Duodenal mucosa (tissue), 2 donors: Measurements from ENCODE around the gene PARN.
"Not testable (repeated sequence)": the region's sequence is repeated elsewhere in the genome, so short reads cannot be mapped to it uniquely, and the experiment has no call there.

Source experiments
- H3K27ac ChIP-seq: one replicate; pipeline ENCODE4 v1.7.0; 2013; ENCODE audit warnings: low read depth, low read length
- H3K27me3 ChIP-seq, 2 donors: one replicate each; pipeline ENCODE4 v1.7.0; 2013; ENCODE audit warnings: low read length in 2 of 2, control low read depth in 1 of 2; ENCODE audit not compliant: insufficient read depth in 2 of 2, control insufficient read depth in 1 of 2
- H3K36me3 ChIP-seq, 2 donors: one replicate each; pipeline ENCODE4 v1.7.0; 2013; ENCODE audit warnings: low read length in 2 of 2, control low read depth in 1 of 2; ENCODE audit not compliant: insufficient read depth in 2 of 2, control insufficient read depth in 1 of 2
- H3K4me1 ChIP-seq, 2 donors: one replicate each; pipeline ENCODE4 v1.7.0; 2013; ENCODE audit warnings: low read length in 2 of 2, control low read depth in 1 of 2; ENCODE audit not compliant: insufficient read depth in 2 of 2, control insufficient read depth in 1 of 2
- H3K4me3 ChIP-seq, 2 donors: one replicate each; pipeline ENCODE4 v1.7.0; 2013; ENCODE audit warnings: low read length in 2 of 2, low read depth in 1 of 2
- H3K9ac ChIP-seq, 2 donors: one replicate each; pipeline ENCODE4 v1.7.0; 2013; ENCODE audit warnings: low read length in 2 of 2, low read depth in 1 of 2
- H3K9me3 ChIP-seq, 2 donors: one replicate each; pipeline ENCODE4 v1.7.0; 2013; ENCODE audit warnings: low read length in 2 of 2, control low read depth in 1 of 2; ENCODE audit not compliant: control insufficient read depth in 1 of 2

Gene PARN

DNA sequence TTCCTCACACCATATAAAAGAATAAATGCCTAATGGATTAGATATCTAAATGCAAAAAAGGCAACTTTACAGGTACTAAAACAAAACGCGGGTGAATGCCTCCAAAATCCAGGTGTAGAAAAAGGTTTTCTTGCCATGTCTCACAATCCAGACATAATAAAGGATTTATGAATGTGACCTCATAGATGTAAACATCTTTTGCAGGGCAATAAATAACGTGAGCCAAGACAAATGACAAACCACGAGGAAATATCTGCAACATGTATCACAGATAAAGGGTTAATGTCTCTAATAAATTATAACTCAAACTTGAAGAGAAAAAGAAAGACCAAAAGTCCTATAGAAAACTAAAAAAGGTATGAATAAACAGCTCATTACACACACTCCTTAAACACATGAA, 180.7 kb downstream of the PARN start:
- H3K27ac ChIP-seq: no peak overlapping the region
- H3K4me1 ChIP-seq: no peaks in the 10 kb centered on the region
- no peak overlapping the region for H3K9ac ChIP-seq
- H3K36me3 ChIP-seq: peaks cover 0 to 12% of the 10 kb centered on the region in 2 donors
- H3K9me3 ChIP-seq: no peaks in the 10 kb centered on the region
- no peak overlapping the region for H3K4me3 ChIP-seq
- no peaks in the 10 kb centered on the region for H3K27me3 ChIP-seq

DNA sequence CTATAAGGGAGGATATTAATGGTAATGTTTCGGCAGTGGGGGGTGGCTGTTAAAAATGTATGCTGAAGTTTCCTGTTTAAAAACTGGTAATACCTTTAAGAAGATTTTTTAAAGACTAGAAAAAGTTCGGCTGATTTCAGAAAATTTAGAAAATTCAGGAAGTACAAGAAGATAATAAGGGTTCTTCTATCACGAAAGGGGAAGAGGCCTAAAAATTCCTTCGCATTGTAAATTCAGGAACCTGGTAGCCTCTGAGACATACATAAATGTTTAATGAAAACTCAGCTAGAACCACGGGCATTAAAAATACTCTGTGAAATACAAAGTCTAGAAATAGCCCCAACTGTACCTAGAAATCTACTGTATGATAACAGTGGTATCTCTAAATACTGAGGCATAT, 181.2 kb downstream of the PARN start:
- Histone ChIP-seq H3K36me3 (peaks cover 0 to 12% of the 10 kb centered on the region in 2 donors), H3K27ac (no peak overlapping the region), H3K9me3 (no peaks in the 10 kb centered on the region), H3K27me3 (no peaks in the 10 kb centered on the region), H3K9ac (no peak overlapping the region), H3K4me3 (no peak overlapping the region), H3K4me1 (no peaks in the 10 kb centered on the region)

DNA sequence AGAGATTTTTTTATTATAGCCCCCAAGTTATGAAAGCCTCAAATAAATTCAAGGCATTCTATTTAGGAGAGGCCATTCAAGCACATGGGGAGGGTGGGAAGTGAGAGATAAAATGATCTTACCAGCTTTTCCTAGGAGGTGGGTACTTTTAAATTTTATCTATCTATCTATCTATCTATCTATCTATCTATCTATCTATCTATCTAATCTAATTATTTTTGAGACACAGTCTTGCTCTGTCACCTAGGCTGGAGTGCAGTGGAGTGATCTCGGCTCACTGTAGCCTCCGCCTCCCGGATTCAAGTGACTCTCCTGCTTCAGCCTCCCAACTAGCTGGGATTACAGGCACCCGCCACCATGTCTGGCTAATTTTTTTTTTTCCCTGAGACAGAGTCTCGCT, 182.3 kb downstream of the PARN start:
- peaks cover 0 to 12% of the 10 kb centered on the region in 2 donors for H3K36me3 ChIP-seq
- H3K4me3 ChIP-seq: no peak overlapping the region
- H3K27ac ChIP-seq: no peak overlapping the region
- H3K4me1 ChIP-seq: no peaks in the 10 kb centered on the region
- no peaks in the 10 kb centered on the region for H3K27me3 ChIP-seq
- H3K9me3 ChIP-seq: no peaks in the 10 kb centered on the region
- no peak overlapping the region for H3K9ac ChIP-seq

DNA sequence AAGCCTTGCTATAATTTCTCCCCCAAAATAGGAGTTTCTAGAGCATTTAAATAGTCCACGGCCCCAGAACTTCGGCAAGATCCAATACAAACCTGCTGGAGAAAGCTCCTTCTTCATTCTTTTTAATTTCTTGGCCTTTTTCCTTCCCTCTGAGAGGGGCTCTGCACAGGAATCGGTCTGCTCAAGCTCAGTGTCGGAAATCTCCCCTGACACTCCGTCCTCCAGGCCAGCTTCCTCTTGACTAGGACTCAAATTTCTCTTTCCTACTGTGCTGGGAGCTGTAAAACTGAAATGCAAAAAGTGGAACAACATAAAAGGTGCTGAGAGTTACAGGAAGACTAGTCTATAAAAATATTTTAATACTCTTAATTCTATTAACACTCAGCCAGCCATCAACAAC, 183.3 kb downstream of the PARN start:
- no peaks in the 10 kb centered on the region for H3K27me3 ChIP-seq
- no peaks in the 10 kb centered on the region for H3K9me3 ChIP-seq
- peaks cover 0 to 12% of the 10 kb centered on the region in 2 donors for H3K36me3 ChIP-seq
- no peaks in the 10 kb centered on the region for H3K4me1 ChIP-seq
- H3K9ac ChIP-seq: no peak overlapping the region
- no peak overlapping the region for H3K4me3 ChIP-seq
- no peak overlapping the region for H3K27ac ChIP-seq

DNA sequence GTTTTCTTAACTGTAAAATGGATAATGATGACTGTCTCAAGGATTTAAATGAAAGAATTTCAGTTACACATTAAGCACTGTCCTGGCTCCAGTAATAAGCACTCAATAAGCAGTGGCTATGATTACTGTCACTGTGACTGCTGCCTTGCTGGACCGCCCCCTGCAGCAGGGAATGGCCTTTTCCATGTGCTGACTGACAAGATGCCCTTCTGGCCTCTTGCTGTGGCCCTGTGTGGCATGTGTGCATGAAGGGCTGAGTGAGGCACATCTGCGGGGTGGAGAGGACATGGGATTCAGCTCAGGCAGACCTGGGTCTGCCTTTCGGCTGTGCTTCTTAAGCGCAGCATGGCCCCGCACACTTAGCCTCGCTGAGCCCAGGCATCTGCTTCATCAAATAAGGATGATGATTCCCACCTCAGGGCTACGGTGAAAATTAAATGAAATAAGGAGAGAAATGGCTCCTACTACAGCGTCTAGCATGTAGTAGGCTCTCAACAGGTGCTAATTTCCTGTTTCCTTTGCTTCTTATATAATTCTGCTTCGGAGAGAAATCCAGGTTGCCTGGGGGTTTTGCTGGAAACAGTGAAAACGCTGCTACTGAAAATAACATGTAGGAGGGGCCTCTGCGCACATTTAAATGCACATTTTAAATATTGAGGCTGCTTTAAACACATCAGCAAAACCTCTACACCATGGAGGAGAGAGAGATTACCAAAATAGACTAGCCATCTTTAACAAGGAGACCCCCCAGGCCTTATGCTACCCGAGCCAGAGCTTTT, 183.9 kb downstream of the PARN start:
- Histone ChIP-seq H3K36me3 (peaks cover 0 to 12% of the 10 kb centered on the region in 2 donors), H3K4me3 (no peak overlapping the region), H3K9me3 (no peaks in the 10 kb centered on the region), H3K27ac (no peak overlapping the region), H3K9ac (no peak overlapping the region), H3K4me1 (no peaks in the 10 kb centered on the region), H3K27me3 (no peaks in the 10 kb centered on the region)

DNA sequence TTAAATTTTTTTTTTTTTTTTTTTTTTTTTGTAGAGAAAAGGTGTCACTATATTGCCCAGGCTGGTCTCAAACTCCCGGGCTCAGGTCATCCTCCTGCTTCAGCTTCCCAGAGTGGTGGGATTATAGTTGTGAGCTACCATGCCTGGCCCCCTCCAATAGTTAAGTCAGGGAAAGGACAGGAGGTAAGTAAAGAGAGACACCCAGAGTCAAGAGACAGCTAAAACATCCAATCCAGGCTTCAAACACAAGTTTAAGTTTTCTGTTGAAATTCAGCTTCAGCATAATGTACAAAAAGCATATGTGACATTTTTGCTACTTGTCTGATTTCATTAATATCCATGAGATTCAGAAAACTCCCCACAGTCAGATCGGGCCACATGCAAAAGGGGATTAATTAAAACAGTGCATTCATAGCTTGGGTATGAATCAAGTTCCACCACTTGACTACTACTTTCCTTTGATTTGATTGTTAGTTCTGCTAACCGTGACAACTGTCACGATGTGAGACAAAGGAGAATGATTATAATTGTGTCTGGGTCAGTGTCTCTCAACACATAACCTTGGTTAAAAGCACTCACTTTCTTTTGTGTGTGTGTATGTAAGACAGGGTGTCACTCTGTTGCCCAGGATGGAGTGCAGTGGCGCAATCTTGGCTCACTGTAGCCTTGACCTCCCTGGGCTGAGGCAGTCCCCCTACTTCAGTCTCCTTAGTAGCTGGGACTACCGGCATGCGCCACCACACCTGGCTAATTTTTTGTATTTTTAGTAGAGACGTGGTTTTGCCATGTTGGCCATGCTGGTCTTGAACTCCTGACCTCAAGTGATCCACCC, 184.9 kb downstream of the PARN start:
- no peak overlapping the region for H3K27ac ChIP-seq

DNA sequence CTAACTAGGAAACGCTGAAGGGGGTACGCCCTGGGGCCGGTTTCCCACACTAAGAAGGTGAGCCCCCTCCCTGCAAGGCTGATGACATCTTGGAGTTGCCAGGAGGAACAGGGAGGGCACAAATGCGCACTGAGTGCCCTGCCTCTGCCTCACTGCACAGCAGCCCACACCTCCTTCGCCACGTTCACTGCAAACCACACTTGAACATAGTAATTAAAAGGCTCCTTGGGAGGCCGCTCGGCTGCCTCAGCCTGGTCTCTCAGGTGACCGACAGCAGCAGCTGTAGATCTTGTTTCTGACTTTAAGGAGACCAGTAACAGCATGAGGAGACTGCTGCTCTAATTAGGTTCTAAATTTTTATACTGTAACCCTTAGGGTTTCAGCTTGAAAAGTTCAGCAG, 188.5 kb downstream of the PARN start:
- not testable (repeated sequence) for H3K27ac ChIP-seq, H3K4me3 ChIP-seq, H3K27me3 ChIP-seq, H3K9ac ChIP-seq, H3K9me3 ChIP-seq, H3K4me1 ChIP-seq
- peaks cover 0 to 19% of the 10 kb centered on the region in 2 donors for H3K36me3 ChIP-seq

More for the DNA sequence above, 184.9 kb downstream of the PARN start:
- H3K27me3 ChIP-seq: no peaks in the 10 kb centered on the region
- H3K9me3 ChIP-seq: no peaks in the 10 kb centered on the region
- H3K4me3 ChIP-seq: no peak overlapping the region
- H3K36me3 ChIP-seq: peaks cover 0 to 12% of the 10 kb centered on the region in 2 donors
- H3K9ac ChIP-seq: no peak overlapping the region
- no peaks in the 10 kb centered on the region for H3K4me1 ChIP-seq

DNA sequence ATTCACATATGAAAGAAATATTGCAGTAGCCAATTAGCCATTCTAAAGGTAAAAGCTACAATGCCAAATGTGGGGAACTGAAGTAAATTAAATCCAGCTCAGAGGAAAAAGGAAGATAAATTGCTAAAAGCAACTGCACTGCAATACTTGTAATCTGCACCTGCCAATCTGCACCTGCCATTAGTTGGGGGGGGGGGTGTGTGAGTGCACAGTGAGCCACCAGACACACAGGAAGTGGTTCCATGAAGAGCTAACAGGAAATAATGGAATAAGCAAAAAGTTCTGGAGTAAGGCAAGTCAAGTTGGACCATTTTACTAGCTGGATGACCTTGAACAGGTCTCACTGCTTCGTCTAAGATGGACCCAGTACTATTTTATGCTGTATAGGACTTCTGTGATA, 191.8 kb downstream of the PARN start:
- no peak overlapping the region for H3K27ac ChIP-seq
- H3K36me3 ChIP-seq: peaks cover 0 to 17% of the 10 kb centered on the region in 2 donors
- H3K9ac ChIP-seq: no peak overlapping the region
- H3K9me3 ChIP-seq: no peaks in the 10 kb centered on the region
- no peak overlapping the region for H3K4me3 ChIP-seq
- no peaks in the 10 kb centered on the region for H3K4me1 ChIP-seq
- H3K27me3 ChIP-seq: no peaks in the 10 kb centered on the region

DNA sequence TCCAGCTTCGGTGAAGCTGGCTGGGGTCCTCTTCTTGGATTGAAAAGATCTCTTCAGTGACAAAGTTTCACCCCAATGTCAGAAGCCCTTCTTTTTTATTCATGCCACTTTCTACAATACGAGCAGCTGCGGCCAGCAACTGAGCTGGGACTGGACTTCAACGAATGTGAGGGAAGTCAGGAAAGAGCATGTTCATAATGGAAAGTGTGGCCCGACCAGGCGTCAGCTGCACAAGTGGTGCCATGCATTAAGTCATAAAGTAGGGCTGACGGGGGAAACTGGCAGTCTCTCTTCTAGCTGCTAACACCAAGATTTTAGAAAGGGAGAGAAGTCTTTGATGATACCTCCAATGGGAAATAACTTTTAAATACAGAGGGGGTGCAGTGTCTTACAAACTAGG, 192.6 kb downstream of the PARN start:
- no peaks in the 10 kb centered on the region for H3K4me1 ChIP-seq
- no peak overlapping the region for H3K27ac ChIP-seq
- H3K4me3 ChIP-seq: no peak overlapping the region
- peaks cover 0 to 17% of the 10 kb centered on the region in 2 donors for H3K36me3 ChIP-seq
- H3K9ac ChIP-seq: no peak overlapping the region
- no peaks in the 10 kb centered on the region for H3K9me3 ChIP-seq
- no peaks in the 10 kb centered on the region for H3K27me3 ChIP-seq

DNA sequence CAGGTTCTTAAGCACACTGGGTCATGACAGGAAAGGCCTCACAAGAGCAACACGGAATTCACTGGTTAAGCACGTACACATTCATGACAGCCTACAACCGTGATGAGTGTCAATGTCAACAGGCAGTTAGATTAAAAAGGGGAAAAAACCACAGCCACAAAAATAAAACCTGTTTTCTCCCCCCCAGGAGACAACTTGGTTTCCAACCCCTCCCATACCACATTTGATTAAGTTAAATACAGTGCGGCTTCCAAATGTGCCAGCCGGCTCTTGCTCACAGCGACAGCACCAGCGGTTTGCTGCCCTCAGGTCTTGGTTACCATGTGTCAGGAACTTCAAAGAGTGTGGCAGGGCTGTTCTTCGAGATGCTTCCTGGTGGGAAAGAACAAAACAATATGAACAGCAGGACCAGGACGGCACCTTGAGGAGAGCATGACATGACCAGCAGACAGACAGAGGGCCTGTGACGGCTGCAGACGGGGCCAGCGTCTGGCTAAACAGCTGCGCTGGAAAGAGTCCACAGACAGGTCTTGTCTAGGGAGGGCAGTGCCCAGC, 193.6 kb downstream of the PARN start:
- no peaks in the 10 kb centered on the region for H3K27me3 ChIP-seq

More for the DNA sequence above, 193.6 kb downstream of the PARN start:
- Histone ChIP-seq H3K27ac (no peak overlapping the region), H3K36me3 (peaks cover 0 to 17% of the 10 kb centered on the region in 2 donors), H3K9me3 (no peaks in the 10 kb centered on the region), H3K9ac (no peak overlapping the region), H3K4me3 (no peak overlapping the region), H3K4me1 (no peaks in the 10 kb centered on the region)
